ENCODE measurements around the gene KCNA4. TPM values are rescaled to one million over a fixed set of nuclear protein-coding genes. Genes with fewer than 3 reads are reported as not detected.

The KCNA4 gene
- total RNA-seq, 1 experiment from 2014 or later, result not detected

GRCh38 chr11:30012346-30012745, 4.5 kb downstream of the KCNA4 start:
- TF ChIP-seq, protein P1, sequence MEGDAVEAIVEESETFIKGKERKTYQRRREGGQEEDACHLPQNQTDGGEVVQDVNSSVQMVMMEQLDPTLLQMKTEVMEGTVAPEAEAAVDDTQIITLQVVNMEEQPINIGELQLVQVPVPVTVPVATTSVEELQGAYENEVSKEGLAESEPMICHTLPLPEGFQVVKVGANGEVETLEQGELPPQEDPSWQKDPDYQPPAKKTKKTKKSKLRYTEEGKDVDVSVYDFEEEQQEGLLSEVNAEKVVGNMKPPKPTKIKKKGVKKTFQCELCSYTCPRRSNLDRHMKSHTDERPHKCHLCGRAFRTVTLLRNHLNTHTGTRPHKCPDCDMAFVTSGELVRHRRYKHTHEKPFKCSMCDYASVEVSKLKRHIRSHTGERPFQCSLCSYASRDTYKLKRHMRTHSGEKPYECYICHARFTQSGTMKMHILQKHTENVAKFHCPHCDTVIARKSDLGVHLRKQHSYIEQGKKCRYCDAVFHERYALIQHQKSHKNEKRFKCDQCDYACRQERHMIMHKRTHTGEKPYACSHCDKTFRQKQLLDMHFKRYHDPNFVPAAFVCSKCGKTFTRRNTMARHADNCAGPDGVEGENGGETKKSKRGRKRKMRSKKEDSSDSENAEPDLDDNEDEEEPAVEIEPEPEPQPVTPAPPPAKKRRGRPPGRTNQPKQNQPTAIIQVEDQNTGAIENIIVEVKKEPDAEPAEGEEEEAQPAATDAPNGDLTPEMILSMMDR (conservative IDR thresholded peaks at IDR 0.05), result no peak
- TF ChIP-seq EZH2 (IDR thresholded peaks at IDR 0.05; ENCODE audit: low read depth), result no peak
- Histone ChIP-seq H3K4me1 (replicated peaks; ENCODE audit: insufficient read depth) (no peaks in the 10 kb centered on the region), H3K4me3 (no peak overlapping the region), H4K20me1 (ENCODE audit: insufficient read depth) (no peaks in the 10 kb centered on the region; the same call in 1 of the 2 replicates), H3K9me3 (ENCODE audit: insufficient read depth, low read depth) (no peaks in the 10 kb centered on the region), H3K27ac (no peak overlapping the region), H2AFZ (no peak overlapping the region), H3K4me2 (no peak overlapping the region), H3K79me2 (ENCODE audit: low read depth) (no peaks in the 10 kb centered on the region), H3K9me2 (ENCODE audit: insufficient read depth) (no peaks in the 10 kb centered on the region), H3F3A (ENCODE audit: insufficient read depth, low read depth) (no peaks in the 10 kb centered on the region), H3K36me3 (ENCODE audit: low read depth) (no peaks in the 10 kb centered on the region), H3K27me3 (ENCODE audit: insufficient read depth, low read depth) (peaks cover 47% of the 10 kb centered on the region)
- ChIA-PET POLR2A (ENCODE audit: unreplicated experiment) (no interaction called here), CTCF (no interaction called here)
- DNase-seq, result no peak
- intact Hi-C loops (cut with micrococcal nuclease; ENCODE audit: unreplicated experiment), result no loop called here
- BruUV-seq (replicated peaks), result no TSS peak

- CTCF ChIA-PET, result no interaction called here
- intact Hi-C loops (cut with micrococcal nuclease; ENCODE audit: unreplicated experiment), result no loop called here
- Histone ChIP-seq H3K27ac (no peak overlapping the region), H3K79me2 (ENCODE audit: low read depth) (no peaks in the 10 kb centered on the region), H3K9me3 (ENCODE audit: insufficient read depth, low read depth) (no peaks in the 10 kb centered on the region), H3K27me3 (ENCODE audit: insufficient read depth, low read depth) (peaks cover 36% of the 10 kb centered on the region), H3K4me2 (no peak overlapping the region), H4K20me1 (ENCODE audit: insufficient read depth) (no peaks in the 10 kb centered on the region; the same call in 1 of the 2 replicates), H3K9me2 (ENCODE audit: insufficient read depth) (no peaks in the 10 kb centered on the region), H3K36me3 (ENCODE audit: low read depth) (no peaks in the 10 kb centered on the region), H2AFZ (no peak overlapping the region), H3F3A (ENCODE audit: insufficient read depth, low read depth) (no peaks in the 10 kb centered on the region), H3K4me1 (replicated peaks; ENCODE audit: insufficient read depth) (no peaks in the 10 kb centered on the region), H3K4me3 (no peak overlapping the region)
- DNase-seq, result no peak
- TF ChIP-seq, protein P1 (conservative IDR thresholded peaks at IDR 0.05), result no peak
- no peak for TF ChIP-seq EZH2 (IDR thresholded peaks at IDR 0.05; ENCODE audit: low read depth)
- POLR2A ChIA-PET (ENCODE audit: unreplicated experiment), result no interaction called here
- no TSS peak for BruUV-seq (replicated peaks)
Measured at GRCh38 chr11:30009060-30009459, 7.8 kb downstream of the KCNA4 start.

- H3K79me2 ChIP-seq (ENCODE audit: low read depth), result no peaks in the 10 kb centered on the region
- BruUV-seq (replicated peaks), result no TSS peak
- POLR2A ChIA-PET (ENCODE audit: unreplicated experiment), result no interaction called here
- intact Hi-C loops (cut with micrococcal nuclease; ENCODE audit: unreplicated experiment), result no loop called here
- no peak for DNase-seq
- no peaks in the 10 kb centered on the region; the same call in 1 of the 2 replicates for H4K20me1 ChIP-seq (ENCODE audit: insufficient read depth)
- no peaks in the 10 kb centered on the region for H3K36me3 ChIP-seq (ENCODE audit: low read depth)
- H3K27ac ChIP-seq, result no peak overlapping the region
- H3K4me1 ChIP-seq (replicated peaks; ENCODE audit: insufficient read depth), result no peaks in the 10 kb centered on the region
- TF ChIP-seq EZH2 (IDR thresholded peaks at IDR 0.05; ENCODE audit: low read depth), result no peak
- TF ChIP-seq, protein P1 (conservative IDR thresholded peaks at IDR 0.05), result no peak
- H3K9me3 ChIP-seq (ENCODE audit: insufficient read depth, low read depth), result no peaks in the 10 kb centered on the region
- CTCF ChIA-PET, result no interaction called here
- H3K27me3 ChIP-seq (ENCODE audit: insufficient read depth, low read depth), result peaks cover 18% of the 10 kb centered on the region
- no peak overlapping the region for H3K4me2 ChIP-seq
- H3K9me2 ChIP-seq (ENCODE audit: insufficient read depth), result no peaks in the 10 kb centered on the region
- H3K4me3 ChIP-seq, result no peak overlapping the region
- no peak overlapping the region for H2AFZ ChIP-seq
- no peaks in the 10 kb centered on the region for H3F3A ChIP-seq (ENCODE audit: insufficient read depth, low read depth)
Measured at GRCh38 chr11:30006876-30007275, 10.0 kb downstream of the KCNA4 start.

Measured in PC-9 (cell line).